H9 (cell line): Measurements from ENCODE around the gene DCDC2. TPM values are rescaled to one million over a fixed set of nuclear protein-coding genes. Genes with fewer than 3 reads are reported as not detected.

Source experiments
- DNase-seq: peaks from one replicate; pipeline ENCODE4 v3.0.0-alpha.2; 2017
- H2AFZ ChIP-seq: one replicate; pipeline ENCODE4 v1.6.1; 2013; ENCODE audit warnings: mild to moderate bottlenecking, low read length, control low read depth, moderate library complexity
- H2AK5ac ChIP-seq: 2 replicates; pipeline ENCODE4 v1.6.1; 2013; ENCODE audit warnings: low read length, control low read depth, mixed read lengths; ENCODE audit not compliant: insufficient read length
- H2BK120ac ChIP-seq: one replicate; pipeline ENCODE4 v1.6.1; 2013; ENCODE audit warnings: low read depth, mild to moderate bottlenecking, low read length, control low read depth, inconsistent platforms; ENCODE audit not compliant: poor library complexity, severe bottlenecking
- H2BK12ac ChIP-seq: 2 replicates; pipeline ENCODE4 v1.6.1; 2013; ENCODE audit warnings: low read length, control low read depth, mixed read lengths, low read depth; ENCODE audit not compliant: insufficient read length
- H2BK15ac ChIP-seq: 2 replicates; pipeline ENCODE4 v1.6.1; 2013; ENCODE audit warnings: low read depth, low read length, control low read depth
- H2BK20ac ChIP-seq: one replicate; pipeline ENCODE4 v1.6.1; 2013; ENCODE audit warnings: low read depth, mild to moderate bottlenecking, low read length, control low read depth, inconsistent platforms; ENCODE audit not compliant: poor library complexity, severe bottlenecking
- H2BK5ac ChIP-seq: 2 replicates; pipeline ENCODE4 v1.6.1; 2013; ENCODE audit warnings: low read length, control low read depth, mixed read lengths; ENCODE audit not compliant: insufficient read length
- H3K14ac ChIP-seq: 2 replicates; pipeline ENCODE4 v1.6.1; 2013; ENCODE audit warnings: low read length, control low read depth; ENCODE audit not compliant: insufficient read depth
- H3K18ac ChIP-seq: 2 replicates; pipeline ENCODE4 v1.6.1; 2013; ENCODE audit warnings: low read depth, mild to moderate bottlenecking, mixed read lengths, low read length, control low read depth; ENCODE audit not compliant: insufficient read length
- H3K23ac ChIP-seq: 2 replicates; pipeline ENCODE4 v1.6.1; 2013; ENCODE audit warnings: low read length, control low read depth, mixed read lengths, low read depth; ENCODE audit not compliant: insufficient read length
- H3K23me2 ChIP-seq: 2 replicates; pipeline ENCODE4 v1.6.1; 2013; ENCODE audit warnings: low read depth, mild to moderate bottlenecking, mixed read lengths, low read length, control low read depth; ENCODE audit not compliant: insufficient read length, poor library complexity, severe bottlenecking
- H3K27ac ChIP-seq: 2 replicates; pipeline ENCODE4 v1.5.1; 2013; ENCODE audit warnings: low read length, control low read depth, mixed read lengths, low read depth; ENCODE audit not compliant: insufficient read length
- H3K27me3 ChIP-seq: 2 replicates; pipeline ENCODE4 v1.6.1; 2013; ENCODE audit warnings: low read length, control low read depth, inconsistent platforms; ENCODE audit not compliant: insufficient read depth
- H3K4ac ChIP-seq: 2 replicates; pipeline ENCODE4 v1.6.1; 2013; ENCODE audit warnings: low read depth, mild to moderate bottlenecking, control low read depth, inconsistent platforms, low read length, moderate library complexity
- H3K4me1 ChIP-seq: 2 replicates; pipeline ENCODE4 v1.6.1; 2013; ENCODE audit warnings: low read length, control low read depth, inconsistent platforms; ENCODE audit not compliant: insufficient read depth
- H3K4me2 ChIP-seq: 2 replicates; pipeline ENCODE4 v1.6.1; 2013; ENCODE audit warnings: low read length, control low read depth, mixed read lengths; ENCODE audit not compliant: insufficient read length, insufficient read depth
- H3K56ac ChIP-seq: 2 replicates; pipeline ENCODE4 v1.6.1; 2013; ENCODE audit warnings: low read depth, mild to moderate bottlenecking, mixed read lengths, low read length, control low read depth; ENCODE audit not compliant: insufficient read length
- H3K79me1 ChIP-seq: 2 replicates; pipeline ENCODE4 v1.6.1; 2013; ENCODE audit warnings: low read depth, mild to moderate bottlenecking, moderate library complexity, low read length, control low read depth, inconsistent platforms; ENCODE audit not compliant: insufficient read depth, poor library complexity, severe bottlenecking
- H3K79me2 ChIP-seq: 2 replicates; pipeline ENCODE4 v1.6.1; 2013; ENCODE audit warnings: low read length, control low read depth, inconsistent platforms; ENCODE audit not compliant: insufficient read depth
- H3K9ac ChIP-seq: 2 replicates; pipeline ENCODE4 v1.6.1; 2013; ENCODE audit warnings: low read length, control low read depth, mixed read lengths; ENCODE audit not compliant: insufficient read length; ENCODE audit errors: extremely low read depth
- H3K9me3 ChIP-seq: one replicate; pipeline ENCODE4 v1.6.1; 2013; ENCODE audit warnings: low read depth, low read length, inconsistent platforms; ENCODE audit not compliant: control insufficient read depth
- H3T11ph ChIP-seq: one replicate; pipeline ENCODE4 v1.6.1; 2013; ENCODE audit warnings: mild to moderate bottlenecking, low read length, control low read depth, inconsistent platforms
- H4K20me1 ChIP-seq: one replicate; pipeline ENCODE4 v1.6.1; 2013; ENCODE audit not compliant: control insufficient read depth, insufficient read length, insufficient read depth
- H4K5ac ChIP-seq: 2 replicates; pipeline ENCODE4 v1.6.1; 2013; ENCODE audit warnings: low read depth, mild to moderate bottlenecking, mixed read lengths, low read length, control low read depth; ENCODE audit not compliant: insufficient read length
- H4K8ac ChIP-seq: replicated peaks from 2 replicates; pipeline ENCODE4 v1.6.1; 2013; ENCODE audit warnings: low read length, control low read depth, mixed read lengths, low read depth; ENCODE audit not compliant: insufficient read length
- H4K91ac ChIP-seq: 2 replicates; pipeline ENCODE4 v1.6.1; 2013; ENCODE audit warnings: low read depth, mild to moderate bottlenecking, moderate library complexity, mixed read lengths, low read length, control low read depth; ENCODE audit not compliant: insufficient read length
- H3K27ac Mint-ChIP-seq, 3 experiments: 2 replicates in 2 of 3; 3 replicates in 1 of 3; pipeline ENCODE4 v1.8.0; 2020 to 2021; ENCODE audit warnings: mixed read lengths in 3 of 3, mild to moderate bottlenecking in 1 of 3, moderate library complexity in 1 of 3
- H3K27me3 Mint-ChIP-seq: 2 replicates; pipeline ENCODE4 v1.8.0; 2021; ENCODE audit warnings: low read depth, mild to moderate bottlenecking, moderate library complexity, mixed read lengths
- H3K36me3 Mint-ChIP-seq, 3 experiments: 2 replicates in 2 of 3; 3 replicates in 1 of 3; pipeline ENCODE4 v1.8.0; 2020 to 2021; ENCODE audit warnings: low read depth in 3 of 3, mixed read lengths in 3 of 3; ENCODE audit not compliant: insufficient read depth in 1 of 3
- H3K4me1 Mint-ChIP-seq, 2 experiments: 2 replicates each; pipeline ENCODE4 v1.8.0; 2020; ENCODE audit warnings: mixed read lengths in 2 of 2
- H3K4me3 Mint-ChIP-seq, 2 experiments: 2 replicates in 1 of 2; 3 replicates in 1 of 2; pipeline ENCODE4 v1.8.0; 2020 to 2021; ENCODE audit warnings: mild to moderate bottlenecking in 2 of 2, mixed read lengths in 2 of 2, moderate library complexity in 1 of 2
- H3K9me3 Mint-ChIP-seq, 2 experiments: 2 replicates in 1 of 2; 3 replicates in 1 of 2; pipeline ENCODE4 v1.8.0; 2020; ENCODE audit warnings: mild to moderate bottlenecking in 2 of 2, mixed read lengths in 2 of 2, moderate library complexity in 1 of 2
- CTCF ChIP-seq: fragments of 200-600 bp; sonication (generic); conservative IDR thresholded peaks from 3 replicates; pipeline ENCODE4 v1.8.0; 2021; ENCODE audit warnings: antibody characterized with exemption, mild to moderate bottlenecking
- WGBS: extraction: QIAGEN DNeasy Blood & Tissue Kit; methylation state at CpG from one replicate; pipeline ENCODE4 v1.1.7; 2013; ENCODE audit warnings: missing lambda C conversion rate, low lambda C conversion rate, mixed read lengths; ENCODE audit not compliant: insufficient read length; ENCODE audit errors: extremely low coverage; 5-methylcytosine and 5-hydroxymethylcytosine counted together
- total RNA-seq: library from RNA; stranded (reverse); gene quantifications from 2 replicates; pipeline ENCODE4 v1.2.1, GENCODE V29; 2021

DCDC2 gene
- total RNA-seq, 1 experiment from 2014 or later: 0.59 TPM

- no CpG with 5 or more reads among the region's 2 CpGs for WGBS
Measured at GRCh38 chr6:24251339-24251738, 106.5 kb downstream of the DCDC2 start.

More at GRCh38 chr6:24251339-24251738, 106.5 kb downstream of the DCDC2 start:
- Histone ChIP-seq H3K27me3 (no peaks in the 10 kb centered on the region), H2BK5ac (no peak overlapping the region), H2BK120ac (no peak overlapping the region), H4K5ac (no peak overlapping the region), H3K23me2 (no peaks in the 10 kb centered on the region), H3T11ph (no peak overlapping the region), H3K27ac (no peak overlapping the region), H3K9ac (no peak overlapping the region), H3K14ac (no peak overlapping the region), H4K20me1 (no peaks in the 10 kb centered on the region), H3K79me2 (no peaks in the 10 kb centered on the region), H3K9me3 (no peaks in the 10 kb centered on the region), H3K4me1 (peaks cover 6% of the 10 kb centered on the region; the same call in 1 of the 2 replicates), H2BK20ac (no peak overlapping the region), H3K79me1 (no peaks in the 10 kb centered on the region), H4K8ac (no peak overlapping the region), H2AK5ac (no peak overlapping the region), H3K4me2 (no peak overlapping the region), H2AFZ (no peak overlapping the region), H3K4ac (no peak overlapping the region), H3K18ac (no peak overlapping the region), H3K23ac (no peak overlapping the region), H2BK15ac (no peak overlapping the region), H4K91ac (no peak overlapping the region), H2BK12ac (no peak overlapping the region), H3K56ac (no peak overlapping the region)
- Mint-ChIP-seq H3K4me1 (peaks cover 36% of the 10 kb centered on the region in 2 experiments), H3K4me3 (no peak overlapping the region; a peak in 1 of 5 replicates), H3K9me3 (peaks cover 9 to 13% of the 10 kb centered on the region in 2 experiments), H3K27me3 (no peaks in the 10 kb centered on the region), H3K36me3 (peaks cover 2 to 10% (median 6%) of the 10 kb centered on the region in 3 experiments; a peak in 5 of 7 replicates), H3K27ac (peak overlapping the region in 2 of 3 experiments; percentile 38 to 96; a peak in 4 of 7 replicates)
- peak; percentile 49 for DNase-seq
- no peak for TF ChIP-seq CTCF
